Measurements from ENCODE around the gene FCER2. TPM values are rescaled to one million over a fixed set of nuclear protein-coding genes. Genes with fewer than 3 reads are reported as not detected.

The FCER2 gene
- total and polyA plus RNA-seq, 7 experiments from 2014 or later: 0.32 to 3.8 (median 0.52) TPM; not detected in 2

DNA sequence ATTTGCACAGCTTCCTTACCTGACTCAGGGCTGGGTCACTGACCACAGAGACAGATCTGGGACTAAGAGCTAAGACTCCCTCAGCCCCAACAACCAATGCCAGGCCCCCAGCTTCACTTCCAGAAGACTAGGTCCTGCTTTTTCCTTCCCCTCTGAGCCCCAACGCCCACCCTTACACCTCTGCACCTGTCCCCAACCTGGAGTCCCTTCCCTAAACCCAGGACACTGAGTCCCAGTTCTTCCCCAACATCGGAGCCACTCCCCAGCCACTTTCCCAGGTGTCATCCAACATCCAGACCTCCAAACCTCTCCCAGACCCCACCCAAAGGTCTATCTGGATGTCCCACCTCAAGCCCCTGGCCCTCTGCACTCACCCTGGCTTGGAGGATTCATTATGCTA, 2.9 kb downstream of the FCER2 start:
- H3K4me3 ChIP-seq (ENCODE audit: low read length): no peak overlapping the region
- ChIA-PET POLR2A (interaction anchor here (0.6 to 2.4 kb wide), 4 partner anchors 9 to 503 kb away, joined by 3 to 9 read pairs (median 3); no protein-coding TSS in a partner anchor), CTCF (interaction anchor here (0.5 to 3.5 kb wide), 4 partner anchors 18 to 597 kb away, joined by 3 to 11 read pairs (median 4); partner anchors contain the start of gene TRAPPC5)
- no peaks in the 10 kb centered on the region for H3K9me3 ChIP-seq (ENCODE audit: control insufficient read depth in 2 of 3, low read length in 3 of 3)
- H3K27ac Mint-ChIP-seq: peak overlapping the region in 1 of 9 donors; percentile 72
- H3K4me3 Mint-ChIP-seq: no peak overlapping the region
- no peaks in the 10 kb centered on the region for H3K36me3 Mint-ChIP-seq
- peaks cover 2 to 3% of the 10 kb centered on the region in 2 donors for H3K4me1 ChIP-seq (ENCODE audit: control insufficient read depth in 2 of 2, insufficient read depth in 2 of 2, low read length in 2 of 2)
- intact Hi-C loops (cut with micrococcal nuclease): no loop called here
- peaks cover 2 to 34% (median 21%) of the 10 kb centered on the region in 7 donors for H3K4me1 Mint-ChIP-seq
- ATAC-seq (no peak), DNase-seq (no peak)
- no peaks in the 10 kb centered on the region for H3K27me3 ChIP-seq (ENCODE audit: control insufficient read depth in 2 of 2, insufficient read depth in 2 of 2, low read length in 2 of 2)
- no peaks in the 10 kb centered on the region for H3K36me3 ChIP-seq (ENCODE audit: control insufficient read depth in 2 of 3, insufficient read depth in 3 of 3, low read length in 3 of 3)
- peaks cover 0 to 38% (median 0%) of the 10 kb centered on the region in 5 donors for H3K27me3 Mint-ChIP-seq
- peaks cover 0 to 2% (median 0%) of the 10 kb centered on the region in 11 donors for H3K9me3 Mint-ChIP-seq
- H3K27ac ChIP-seq (ENCODE audit: low read depth, low read length): no peak overlapping the region

DNA sequence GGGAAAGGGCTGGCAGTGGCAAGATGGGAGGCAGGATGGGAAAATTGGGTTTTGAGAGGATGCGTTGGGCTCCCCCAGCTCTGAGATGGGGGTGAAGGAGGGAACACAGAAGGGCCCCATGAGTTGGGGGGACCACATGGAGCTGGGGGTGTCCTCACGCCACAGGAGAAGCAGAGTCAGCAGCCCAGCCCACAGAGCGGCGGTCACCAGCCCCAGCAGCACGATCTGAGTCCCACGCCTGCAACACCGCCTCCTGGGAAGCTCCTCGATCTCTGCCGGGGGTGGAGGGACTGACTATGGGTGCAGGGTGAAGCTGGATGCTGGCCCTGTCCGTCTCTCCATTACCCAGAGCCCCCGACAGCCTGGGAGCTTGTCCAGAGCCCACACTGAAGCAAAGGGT, 3.3 kb downstream of the FCER2 start:
- no peaks in the 10 kb centered on the region for H3K36me3 Mint-ChIP-seq
- Histone ChIP-seq H3K27ac (ENCODE audit: low read depth, low read length) (no peak overlapping the region), H3K4me3 (ENCODE audit: low read length) (no peak overlapping the region), H3K36me3 (ENCODE audit: control insufficient read depth in 2 of 3, insufficient read depth in 3 of 3, low read length in 3 of 3) (no peaks in the 10 kb centered on the region), H3K27me3 (ENCODE audit: control insufficient read depth in 2 of 2, insufficient read depth in 2 of 2, low read length in 2 of 2) (no peaks in the 10 kb centered on the region), H3K4me1 (ENCODE audit: control insufficient read depth in 2 of 2, insufficient read depth in 2 of 2, low read length in 2 of 2) (peaks cover 0 to 3% of the 10 kb centered on the region in 2 donors), H3K9me3 (ENCODE audit: control insufficient read depth in 2 of 3, low read length in 3 of 3) (no peaks in the 10 kb centered on the region)
- no peak overlapping the region for H3K27ac Mint-ChIP-seq
- peaks cover 0 to 33% (median 0%) of the 10 kb centered on the region in 5 donors for H3K27me3 Mint-ChIP-seq
- ChIA-PET CTCF (interaction anchor here (0.5 to 3.5 kb wide), 4 partner anchors 18 to 596 kb away, joined by 3 to 11 read pairs (median 4); partner anchors contain the start of gene TRAPPC5), POLR2A (interaction anchor here (0.5 to 2.4 kb wide), 5 partner anchors 12 to 502 kb away, joined by 3 to 9 read pairs (median 4); partner anchors contain the start of gene TRAPPC5)
- intact Hi-C loops (cut with micrococcal nuclease): no loop called here
- H3K9me3 Mint-ChIP-seq: peaks cover 0 to 2% (median 0%) of the 10 kb centered on the region in 11 donors
- no peak for ATAC-seq
- H3K4me1 Mint-ChIP-seq: peaks cover 2 to 32% (median 16%) of the 10 kb centered on the region in 7 donors
- H3K4me3 Mint-ChIP-seq: no peak overlapping the region
- no peak for DNase-seq

DNA sequence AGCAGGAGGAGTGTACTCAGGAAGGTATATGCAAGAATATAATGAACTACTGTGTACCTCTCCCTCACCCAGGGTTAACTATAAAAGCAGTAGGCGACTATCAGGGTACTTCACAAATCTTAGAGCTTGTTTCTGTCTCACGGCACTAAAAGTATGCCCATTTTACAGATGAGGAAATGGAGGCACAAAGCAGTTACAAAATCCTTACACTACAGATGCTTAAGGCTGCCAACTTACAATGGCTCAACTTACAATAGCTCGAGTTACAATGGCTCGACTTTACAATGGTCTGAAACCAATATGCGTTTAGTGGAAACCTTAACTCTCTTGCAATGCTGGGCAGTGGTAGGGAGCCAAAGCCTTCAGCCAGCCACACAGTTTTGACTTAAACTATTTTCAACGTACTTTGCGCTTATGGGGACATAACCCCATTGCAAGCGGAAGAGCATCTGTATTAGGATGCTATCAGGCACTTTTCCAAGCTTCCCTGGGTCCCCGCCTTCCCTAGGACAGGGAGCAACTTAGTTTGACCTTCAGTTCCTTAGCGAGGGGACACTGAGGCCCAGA, 4.1 kb downstream of the FCER2 start:
- Histone ChIP-seq H3K4me3 (ENCODE audit: low read length) (no peak overlapping the region), H3K4me1 (ENCODE audit: control insufficient read depth in 2 of 2, insufficient read depth in 2 of 2, low read length in 2 of 2) (peaks cover 0 to 8% of the 10 kb centered on the region in 2 donors), H3K27me3 (ENCODE audit: control insufficient read depth in 2 of 2, insufficient read depth in 2 of 2, low read length in 2 of 2) (no peaks in the 10 kb centered on the region), H3K9me3 (ENCODE audit: control insufficient read depth in 2 of 3, low read length in 3 of 3) (no peaks in the 10 kb centered on the region), H3K36me3 (ENCODE audit: control insufficient read depth in 2 of 3, insufficient read depth in 3 of 3, low read length in 3 of 3) (no peaks in the 10 kb centered on the region), H3K27ac (ENCODE audit: low read depth, low read length) (no peak overlapping the region)
- intact Hi-C loops (cut with micrococcal nuclease): no loop called here
- Mint-ChIP-seq H3K4me1 (peaks cover 2 to 28% (median 12%) of the 10 kb centered on the region in 7 donors), H3K4me3 (no peak overlapping the region), H3K9me3 (peaks cover 0 to 2% (median 0%) of the 10 kb centered on the region in 11 donors), H3K27ac (no peak overlapping the region), H3K27me3 (peaks cover 0 to 27% (median 0%) of the 10 kb centered on the region in 5 donors), H3K36me3 (no peaks in the 10 kb centered on the region)
- DNase-seq (no peak), ATAC-seq (no peak)
- ChIA-PET POLR2A (interaction anchor here (0.5 to 2.4 kb wide), 3 partner anchors 12 to 45 kb away, joined by 3 to 9 read pairs (median 5); partner anchors contain the start of gene TRAPPC5), CTCF (interaction anchor here (0.7 to 3.5 kb wide), 2 partner anchors 17 to 107 kb away, joined by 3 to 11 read pairs; partner anchors contain the start of gene TRAPPC5)

DNA sequence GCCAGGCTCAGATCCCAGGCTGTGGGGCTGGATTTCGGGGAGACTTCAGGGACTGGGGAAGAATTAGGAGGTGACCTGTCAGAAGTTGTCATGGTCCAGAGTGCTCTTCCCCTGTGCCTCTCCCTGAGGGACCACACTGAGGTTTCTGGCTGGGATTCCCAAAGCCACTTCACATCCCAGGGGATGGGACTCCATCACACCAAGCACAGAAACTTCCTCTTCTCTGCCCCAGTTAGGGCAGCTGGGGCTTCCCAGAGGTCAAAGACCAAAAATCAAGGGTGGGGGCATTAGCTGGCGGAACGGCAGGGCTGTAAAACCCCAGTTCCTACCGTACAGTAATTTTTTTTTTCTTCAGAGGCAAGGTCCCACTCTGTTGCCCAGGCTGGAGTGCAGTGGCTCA, 7.4 kb downstream of the FCER2 start:
- ATAC-seq: no peak
- Mint-ChIP-seq H3K27ac (peak overlapping the region in 2 of 9 donors; percentile 23 to 37), H3K4me3 (no peak overlapping the region), H3K4me1 (peaks cover 0 to 14% (median 3%) of the 10 kb centered on the region in 7 donors), H3K36me3 (no peaks in the 10 kb centered on the region), H3K27me3 (peaks cover 0 to 21% (median 0%) of the 10 kb centered on the region in 5 donors), H3K9me3 (peaks cover 0 to 2% (median 0%) of the 10 kb centered on the region in 11 donors)
- Histone ChIP-seq H3K4me3 (ENCODE audit: low read length) (no peak overlapping the region), H3K36me3 (ENCODE audit: control insufficient read depth in 2 of 3, insufficient read depth in 3 of 3, low read length in 3 of 3) (no peaks in the 10 kb centered on the region), H3K4me1 (ENCODE audit: control insufficient read depth in 2 of 2, insufficient read depth in 2 of 2, low read length in 2 of 2) (peaks cover 0 to 18% of the 10 kb centered on the region in 2 donors), H3K27me3 (ENCODE audit: control insufficient read depth in 2 of 2, insufficient read depth in 2 of 2, low read length in 2 of 2) (no peaks in the 10 kb centered on the region), H3K9me3 (ENCODE audit: control insufficient read depth in 2 of 3, low read length in 3 of 3) (no peaks in the 10 kb centered on the region), H3K27ac (ENCODE audit: low read depth, low read length) (no peak overlapping the region)
- CTCF ChIA-PET: no interaction called here
- POLR2A ChIA-PET: no interaction called here
- intact Hi-C loops (cut with micrococcal nuclease): no loop called here
- DNase-seq: no peak

DNA sequence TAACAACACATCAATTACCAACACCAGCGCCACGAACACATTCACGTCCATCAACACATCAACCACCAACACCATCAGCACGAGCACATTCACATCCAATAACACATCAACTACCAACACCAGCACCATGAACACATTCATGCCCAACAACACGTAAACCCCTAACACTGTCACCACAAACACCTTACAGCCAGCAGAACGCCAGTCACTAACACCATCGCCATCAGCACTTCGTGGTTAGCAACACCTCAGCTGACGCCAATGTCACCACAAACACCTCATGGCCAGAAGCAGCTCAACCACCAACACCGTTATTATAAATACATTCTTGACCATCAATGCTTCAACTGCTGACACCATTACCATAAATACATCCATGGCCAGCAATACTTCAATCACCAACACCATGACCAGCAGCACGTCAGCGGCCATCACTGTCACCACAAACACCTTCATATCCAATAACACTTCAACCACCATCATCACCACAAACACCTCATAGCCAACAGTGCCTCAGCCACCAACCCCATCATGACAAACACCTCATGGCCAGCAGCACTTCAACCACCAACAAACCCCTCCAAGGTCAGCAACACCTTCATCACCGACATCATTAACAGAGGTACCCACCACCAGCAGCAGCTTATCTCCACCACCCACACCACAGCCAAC, 9.4 kb downstream of the FCER2 start:
- CTCF ChIA-PET: no interaction called here
- DNase-seq: no peak
- intact Hi-C loops (cut with micrococcal nuclease): no loop called here

DNA sequence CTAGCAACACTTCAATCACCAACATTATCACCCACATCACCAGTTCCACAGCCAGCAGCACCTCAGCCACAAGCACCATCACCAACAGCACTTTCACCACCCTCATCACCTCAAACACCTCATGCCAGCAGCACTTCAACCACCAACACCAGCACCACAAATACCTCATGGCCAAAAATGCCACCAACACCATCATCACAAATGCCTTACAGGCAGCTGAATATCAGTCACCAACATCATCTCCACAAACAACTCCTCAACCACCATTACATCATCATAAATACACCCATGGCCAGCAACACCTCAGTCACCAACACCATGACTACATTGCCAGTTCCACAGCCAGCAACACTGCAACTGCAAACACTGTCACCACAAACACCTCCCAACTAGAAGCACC, 10.4 kb downstream of the FCER2 start:
- H3K4me3 Mint-ChIP-seq: no peak overlapping the region
- intact Hi-C loops (cut with micrococcal nuclease): no loop called here
- peaks cover 0 to 7% (median 0%) of the 10 kb centered on the region in 7 donors for H3K4me1 Mint-ChIP-seq
- Histone ChIP-seq H3K27me3 (ENCODE audit: control insufficient read depth in 2 of 2, insufficient read depth in 2 of 2, low read length in 2 of 2) (no peaks in the 10 kb centered on the region), H3K27ac (ENCODE audit: low read depth, low read length) (no peak overlapping the region), H3K36me3 (ENCODE audit: control insufficient read depth in 2 of 3, insufficient read depth in 3 of 3, low read length in 3 of 3) (no peaks in the 10 kb centered on the region), H3K4me1 (ENCODE audit: control insufficient read depth in 2 of 2, insufficient read depth in 2 of 2, low read length in 2 of 2) (peaks cover 0 to 18% of the 10 kb centered on the region in 2 donors), H3K4me3 (ENCODE audit: low read length) (no peak overlapping the region), H3K9me3 (ENCODE audit: control insufficient read depth in 2 of 3, low read length in 3 of 3) (no peaks in the 10 kb centered on the region)
- ChIA-PET POLR2A (no interaction called here), CTCF (interaction anchor here (0.7 kb wide), 1 partner anchor 13 kb away, joined by 4 read pairs; no protein-coding TSS in a partner anchor)
- peaks cover 0 to 3% (median 0%) of the 10 kb centered on the region in 5 donors for H3K27me3 Mint-ChIP-seq
- H3K27ac Mint-ChIP-seq: no peak overlapping the region
- no peak for DNase-seq
- ATAC-seq: peak; percentile 35
- H3K9me3 Mint-ChIP-seq: peaks cover 0 to under 1% (median 0%) of the 10 kb centered on the region in 11 donors
- H3K36me3 Mint-ChIP-seq: no peaks in the 10 kb centered on the region

More for the DNA sequence above, 9.4 kb downstream of the FCER2 start:
- Mint-ChIP-seq H3K36me3 (no peaks in the 10 kb centered on the region), H3K9me3 (peaks cover 0 to 2% (median 0%) of the 10 kb centered on the region in 11 donors), H3K27ac (no peak overlapping the region), H3K27me3 (peaks cover 0 to 5% (median 0%) of the 10 kb centered on the region in 5 donors), H3K4me1 (peaks cover 0 to 5% (median 0%) of the 10 kb centered on the region in 7 donors), H3K4me3 (no peak overlapping the region)
- no peaks in the 10 kb centered on the region for H3K27me3 ChIP-seq (ENCODE audit: control insufficient read depth in 2 of 2, insufficient read depth in 2 of 2, low read length in 2 of 2)
- H3K4me3 ChIP-seq (ENCODE audit: low read length): no peak overlapping the region
- H3K4me1 ChIP-seq (ENCODE audit: control insufficient read depth in 2 of 2, insufficient read depth in 2 of 2, low read length in 2 of 2): peaks cover 0 to 18% of the 10 kb centered on the region in 2 donors
- ATAC-seq: peak; percentile 57
- POLR2A ChIA-PET: no interaction called here
- H3K36me3 ChIP-seq (ENCODE audit: control insufficient read depth in 2 of 3, insufficient read depth in 3 of 3, low read length in 3 of 3): no peaks in the 10 kb centered on the region
- H3K27ac ChIP-seq (ENCODE audit: low read depth, low read length): no peak overlapping the region
- no peaks in the 10 kb centered on the region for H3K9me3 ChIP-seq (ENCODE audit: control insufficient read depth in 2 of 3, low read length in 3 of 3)

Data from naive thymus-derived CD4-positive, alpha-beta T cell (primary cell).